Stimulated activated CD4-positive, alpha-beta T cell treated with anti-CD3 and anti-CD28 coated beads, Interleukin-4, amount 100 ng/mL, for 1 hour (primary cell): ENCODE measurements around the gene NFIA.

ENCODE experiments used
- DNase-seq: peaks from one replicate; pipeline ENCODE4 v3.0.0-alpha.2; 2020

The NFIA gene

DNA sequence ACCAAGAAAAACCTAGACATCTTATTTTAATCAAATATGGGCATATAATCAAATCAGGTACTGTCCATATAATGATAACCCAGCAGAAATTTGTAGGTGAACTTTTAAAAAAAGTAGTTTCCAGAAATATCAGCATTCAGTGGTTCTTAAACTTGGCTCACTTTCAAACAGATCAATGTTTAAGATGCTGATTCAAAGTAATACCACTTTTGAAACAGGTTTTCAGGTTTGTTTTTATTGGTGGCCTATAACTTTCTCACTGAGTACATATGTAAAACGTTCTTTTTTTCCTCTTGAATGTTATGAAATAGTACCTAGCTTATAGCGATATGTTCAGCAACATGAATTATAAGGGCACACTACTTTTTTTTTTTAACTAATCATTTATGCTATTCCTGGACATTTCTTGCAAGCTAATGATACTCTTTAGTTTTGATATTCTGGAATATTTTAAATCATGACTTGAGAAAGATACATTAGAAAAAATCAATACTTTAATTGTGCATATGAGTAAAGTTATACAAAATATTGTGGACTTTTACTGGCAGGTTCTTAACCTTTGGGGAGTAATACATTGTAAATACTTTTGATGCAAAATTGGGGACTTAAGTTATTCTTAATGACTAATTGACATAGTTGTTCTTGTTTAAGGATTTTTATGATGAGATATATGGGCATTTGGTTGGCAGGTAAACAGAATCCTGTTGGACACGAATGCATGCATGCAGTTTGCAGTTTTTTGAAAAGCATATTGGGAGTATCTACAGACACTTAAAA lies 3.0 kb downstream of the NFIA start:
- DNase-seq: no peak

DNA sequence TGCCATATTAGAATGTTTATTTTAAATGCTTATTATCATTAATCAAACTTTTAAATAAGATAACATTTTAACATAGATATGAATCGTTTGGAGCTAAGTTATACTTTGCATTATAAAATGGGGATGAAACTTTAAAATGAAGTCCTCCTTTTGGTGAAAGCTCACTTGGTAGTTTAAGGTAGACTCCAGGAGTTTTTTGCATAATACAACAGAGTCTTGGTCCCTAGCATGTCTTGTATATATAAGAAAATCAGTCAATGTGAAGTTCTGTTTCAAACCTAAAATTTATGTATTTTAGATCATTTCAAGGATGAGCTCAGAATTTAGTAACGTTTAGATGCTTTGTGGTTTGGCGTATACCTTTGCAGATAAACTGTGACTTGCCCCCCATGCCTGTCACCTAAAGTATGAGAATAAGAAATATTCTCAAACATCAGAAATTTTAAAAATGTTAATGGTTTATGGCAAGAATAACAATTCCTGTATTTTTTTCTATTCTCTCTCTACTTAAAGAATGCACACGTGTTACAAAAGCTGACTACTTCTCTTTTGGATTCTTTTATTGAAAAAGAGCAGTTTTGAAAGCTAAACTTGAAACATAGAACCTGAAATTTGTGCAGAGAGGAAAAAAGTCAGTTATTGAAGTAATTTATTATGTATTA lies 3.8 kb downstream of the NFIA start:
- no peak for DNase-seq

DNA sequence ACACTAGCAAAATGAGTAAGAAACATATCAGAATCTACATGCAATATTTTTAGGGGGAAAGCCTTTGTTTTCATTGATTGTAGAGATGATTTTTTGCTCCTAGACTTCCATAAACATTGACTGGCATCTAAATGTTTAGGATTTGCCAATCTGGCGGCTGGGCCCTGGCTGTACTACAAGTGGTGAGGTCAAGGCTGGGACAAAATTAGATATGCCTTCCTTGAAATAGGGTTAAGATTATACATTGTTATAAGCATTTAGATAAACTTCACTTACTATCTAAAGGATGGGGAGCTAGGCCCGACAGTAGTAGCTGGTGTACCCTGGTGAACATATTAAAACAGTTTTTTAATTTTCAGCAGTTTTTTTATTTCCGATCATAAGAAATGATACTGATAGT lies 5.2 kb downstream of the NFIA start:
- no peak for DNase-seq

DNA sequence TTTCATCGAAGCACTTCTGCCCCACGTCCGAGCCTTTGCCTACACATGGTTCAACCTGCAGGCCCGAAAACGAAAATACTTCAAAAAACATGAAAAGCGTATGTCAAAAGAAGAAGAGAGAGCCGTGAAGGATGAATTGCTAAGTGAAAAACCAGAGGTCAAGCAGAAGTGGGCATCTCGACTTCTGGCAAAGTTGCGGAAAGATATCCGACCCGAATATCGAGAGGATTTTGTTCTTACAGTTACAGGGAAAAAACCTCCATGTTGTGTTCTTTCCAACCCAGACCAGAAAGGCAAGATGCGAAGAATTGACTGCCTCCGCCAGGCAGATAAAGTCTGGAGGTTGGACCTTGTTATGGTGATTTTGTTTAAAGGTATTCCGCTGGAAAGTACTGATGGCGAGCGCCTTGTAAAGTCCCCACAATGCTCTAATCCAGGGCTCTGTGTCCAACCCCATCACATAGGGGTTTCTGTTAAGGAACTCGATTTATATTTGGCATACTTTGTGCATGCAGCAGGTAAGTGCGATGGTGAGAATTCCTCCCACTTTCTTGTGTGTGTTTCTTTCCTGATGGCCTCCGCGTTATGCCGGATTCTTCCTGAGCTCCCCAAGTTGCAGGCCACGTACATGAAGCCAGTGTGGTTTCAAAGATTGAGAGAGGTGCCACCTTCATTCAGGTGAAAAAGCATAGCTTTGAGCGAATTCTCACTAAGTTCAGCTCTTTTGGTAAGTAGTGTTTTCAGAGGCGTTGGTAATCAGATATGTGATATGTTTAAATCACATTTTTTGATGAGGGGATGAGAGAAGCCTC lies 6.0 kb downstream of the NFIA start:
- no peak for DNase-seq

DNA sequence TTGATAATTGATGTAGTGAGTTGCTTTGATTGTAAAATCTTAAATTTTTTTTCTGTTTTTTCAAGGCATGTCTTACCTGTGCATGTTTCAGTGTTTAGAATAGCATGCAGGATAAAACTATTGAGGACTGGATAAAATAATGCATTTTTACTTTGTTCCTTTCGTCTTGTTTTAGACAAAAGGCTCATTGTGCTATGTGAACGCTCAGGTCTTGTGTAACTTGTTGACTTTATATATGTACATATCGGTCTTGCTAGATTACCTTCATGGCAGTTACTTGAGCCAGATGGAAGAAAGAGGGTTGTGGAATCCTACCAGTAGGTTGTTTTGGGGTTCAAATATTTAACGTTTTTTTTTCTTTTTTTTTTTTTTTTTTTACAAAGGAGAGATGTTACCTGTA lies 7.0 kb downstream of the NFIA start:
- DNase-seq: no peak

DNA sequence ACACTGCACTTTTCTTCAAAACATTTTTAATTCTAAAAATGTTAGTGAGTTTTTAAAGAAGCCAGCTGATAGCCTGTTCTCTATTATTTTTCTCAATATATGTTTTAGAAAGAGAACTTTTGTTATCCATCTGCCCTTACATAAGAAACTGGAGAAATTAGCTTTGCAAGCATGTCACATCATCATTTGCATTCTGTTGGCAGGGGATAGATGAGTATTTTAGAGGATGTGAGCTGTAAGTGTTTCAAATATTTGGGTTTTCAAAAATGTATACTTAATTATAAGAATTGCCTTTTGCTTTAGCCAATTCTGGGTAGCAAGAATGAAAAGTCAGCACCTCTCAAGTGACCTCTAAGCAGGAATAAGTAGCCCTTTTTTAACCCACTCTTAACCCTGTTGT lies 7.4 kb downstream of the NFIA start:
- no peak for DNase-seq

DNA sequence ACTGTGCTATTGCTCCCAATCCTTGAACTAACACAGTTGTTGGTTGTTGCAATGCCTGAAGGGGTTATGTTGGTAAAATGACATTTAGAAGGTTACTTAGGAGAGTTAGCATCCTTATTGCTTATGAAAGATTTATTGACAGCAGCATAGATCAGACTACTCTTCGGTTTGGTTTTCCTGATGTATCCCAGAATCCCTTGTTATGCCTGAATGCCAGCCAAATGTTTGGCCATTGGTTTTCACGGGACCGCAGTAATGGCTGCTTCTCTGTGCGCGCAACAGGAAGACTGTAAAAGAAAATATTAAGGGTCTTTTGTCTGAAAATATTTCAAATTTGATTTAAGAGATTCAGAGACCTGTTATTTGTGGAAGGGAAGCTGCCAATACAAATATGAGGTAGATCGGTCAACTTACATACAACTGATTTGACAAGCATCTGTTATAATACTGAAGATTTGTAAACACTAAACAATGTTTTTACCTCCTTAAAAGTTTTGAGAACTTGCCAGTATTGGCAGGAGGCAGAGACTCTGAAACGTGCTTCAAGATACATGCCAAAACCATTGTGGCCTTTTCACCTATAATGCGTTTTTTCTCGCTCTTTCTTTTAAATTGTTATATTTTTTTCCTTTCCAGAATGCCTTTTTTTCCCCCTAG lies 8.3 kb downstream of the NFIA start:
- DNase-seq: no peak

DNA sequence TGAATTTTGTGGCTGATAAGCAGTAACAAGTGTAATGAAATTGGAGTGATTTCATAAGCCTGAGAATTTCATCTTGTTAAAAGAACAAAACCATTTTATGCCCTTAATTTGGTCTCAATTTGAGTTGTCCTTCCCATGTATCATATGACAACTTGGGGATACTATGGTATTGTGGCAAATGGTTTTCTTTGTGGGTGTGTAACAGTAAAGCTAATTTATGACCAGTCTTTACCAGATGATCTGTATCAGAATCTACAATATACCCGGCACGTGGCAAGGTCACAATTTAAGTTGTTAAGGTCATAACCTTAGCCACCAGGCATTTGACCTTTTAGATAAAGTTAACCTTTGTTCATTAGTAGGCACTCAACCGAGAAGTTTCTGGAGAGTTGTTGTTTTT lies 9.1 kb downstream of the NFIA start:
- no peak for DNase-seq

DNA sequence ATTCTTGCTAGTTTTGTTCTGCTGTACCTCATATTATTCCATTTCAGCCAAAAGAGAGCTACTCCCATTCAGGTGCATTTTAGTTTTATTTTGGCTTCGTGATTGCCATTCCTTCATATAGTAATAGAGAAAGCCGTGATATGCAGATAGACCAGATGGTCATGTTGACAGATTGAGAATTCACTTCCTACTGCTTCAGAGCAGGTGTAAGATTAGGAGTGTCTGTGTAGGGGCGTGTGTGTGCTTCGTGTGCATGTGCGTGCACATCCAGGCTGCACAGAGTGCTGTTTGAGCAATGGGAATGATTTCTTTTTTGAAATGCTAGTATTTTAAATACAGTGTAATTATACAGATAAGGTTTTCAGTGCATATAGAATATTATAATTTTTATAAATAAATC lies 10.3 kb downstream of the NFIA start:
- no peak for DNase-seq

DNA sequence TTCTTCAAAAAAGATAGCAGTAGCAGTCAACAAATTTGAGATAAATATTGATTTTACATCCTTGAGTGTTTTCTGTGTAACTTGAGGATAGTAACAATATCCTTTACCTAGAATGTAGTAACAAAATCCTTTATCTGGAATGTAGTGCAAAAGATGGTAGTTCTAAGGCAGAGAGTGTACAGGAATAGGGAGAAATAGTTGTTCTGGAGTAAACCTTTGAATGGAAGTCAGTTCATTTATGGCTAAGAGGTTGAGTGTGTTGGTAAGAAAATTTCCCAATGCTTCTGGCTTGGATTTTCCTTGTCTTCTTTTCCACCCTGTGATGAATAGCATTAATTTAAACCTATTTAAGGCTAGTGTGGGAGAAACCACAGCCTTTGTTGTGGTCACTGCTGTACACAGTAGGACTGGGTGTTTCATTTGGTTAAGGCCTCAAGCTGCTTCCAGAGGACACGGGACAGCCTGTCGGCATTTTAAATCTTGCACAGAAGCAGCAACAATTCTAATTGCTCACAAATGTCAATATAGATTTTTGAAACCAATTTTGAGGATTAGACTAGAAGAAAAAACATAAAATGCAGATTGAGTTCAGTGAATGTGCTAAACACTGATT lies 11.3 kb downstream of the NFIA start:
- DNase-seq: no peak

DNA sequence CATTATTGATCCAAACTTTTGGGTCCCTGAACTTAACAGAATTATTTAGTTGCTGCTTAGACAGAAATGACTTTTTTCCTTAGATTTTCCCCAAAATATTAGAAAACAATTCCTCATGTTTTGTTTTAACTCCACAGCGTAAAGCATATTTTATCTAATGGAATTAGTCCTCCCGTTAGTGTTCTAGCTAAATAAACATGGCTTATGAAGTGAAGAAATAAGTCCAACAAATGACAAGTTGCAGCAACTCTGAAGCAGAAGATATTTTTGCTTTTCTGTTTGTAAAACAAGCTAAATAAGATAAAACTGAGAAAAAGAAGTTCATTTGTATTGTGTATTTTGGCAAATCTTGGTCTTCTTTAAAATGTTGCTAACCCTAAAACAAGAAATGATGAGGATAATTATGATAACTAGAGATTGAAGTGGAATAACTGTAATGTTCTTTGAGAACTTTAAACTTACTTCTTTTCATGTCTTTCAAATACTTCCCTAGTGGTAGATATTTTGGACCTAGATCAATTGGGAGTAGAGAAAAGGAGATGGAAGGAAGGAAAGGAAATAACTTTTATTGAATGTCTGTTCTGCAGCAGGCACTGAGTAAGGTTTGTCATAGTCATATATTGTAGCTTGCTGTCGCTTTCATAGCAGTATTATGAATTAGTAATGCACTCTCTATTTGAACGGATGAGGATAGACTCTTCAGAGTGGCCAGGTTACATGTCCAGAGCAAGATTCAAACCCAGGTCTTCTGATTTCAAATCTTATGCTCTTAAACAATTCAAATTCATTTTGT lies 12.5 kb downstream of the NFIA start:
- DNase-seq: no peak

DNA sequence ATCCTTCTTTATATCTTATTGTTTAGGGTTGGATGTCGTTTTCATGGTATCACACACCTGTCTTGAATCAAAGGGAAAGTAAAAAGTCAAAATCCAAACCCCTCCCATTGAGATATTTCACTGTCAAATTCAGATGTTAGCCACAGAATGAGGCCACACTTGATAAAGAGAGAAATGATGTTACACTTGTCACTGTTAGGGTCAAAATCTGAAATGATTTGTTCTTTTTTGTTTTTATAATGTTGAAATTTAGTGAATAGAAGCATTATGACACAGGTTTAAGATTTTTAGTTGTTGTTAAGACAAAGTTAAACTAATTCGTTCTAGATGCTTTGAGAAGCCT lies 13.1 kb downstream of the NFIA start:
- DNase-seq: no peak

DNA sequence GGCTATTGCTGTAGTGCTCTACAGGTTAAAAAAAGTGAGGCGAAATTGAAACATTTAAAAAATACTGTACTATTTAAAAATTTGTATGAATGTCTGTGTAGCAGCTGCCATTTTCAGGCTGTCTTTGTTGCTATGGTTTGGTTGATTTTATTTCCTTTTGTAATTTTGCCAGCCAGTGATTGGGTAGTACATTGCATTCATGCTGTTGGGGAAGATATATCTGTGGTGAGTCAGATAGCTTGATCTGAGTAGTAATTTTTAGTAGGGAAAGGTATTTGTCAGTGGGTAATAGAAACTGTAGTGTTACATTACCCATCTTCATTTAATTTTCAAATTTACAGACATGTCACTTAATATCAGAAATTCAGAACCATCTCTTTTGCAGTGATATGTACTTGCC lies 15.0 kb downstream of the NFIA start:
- DNase-seq: no peak

DNA sequence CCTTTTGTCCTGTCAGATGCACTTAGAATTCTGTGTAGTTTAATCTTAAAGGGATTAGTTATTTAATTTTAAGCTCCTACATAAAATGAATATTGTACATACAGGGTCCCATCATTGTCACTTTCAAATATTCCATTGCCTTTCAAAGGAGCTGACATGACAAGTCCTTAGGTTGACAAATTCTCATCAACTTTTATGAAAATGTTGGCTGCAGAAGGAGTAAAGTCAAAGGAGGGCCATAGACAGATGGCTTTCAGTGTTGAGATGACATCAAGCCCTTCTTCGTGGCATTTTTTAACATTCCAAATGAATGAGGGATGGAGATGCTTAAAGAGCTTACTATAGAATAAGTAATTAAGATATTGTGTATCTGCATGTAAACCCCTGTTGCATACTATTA lies 15.4 kb downstream of the NFIA start:
- no peak for DNase-seq

DNA sequence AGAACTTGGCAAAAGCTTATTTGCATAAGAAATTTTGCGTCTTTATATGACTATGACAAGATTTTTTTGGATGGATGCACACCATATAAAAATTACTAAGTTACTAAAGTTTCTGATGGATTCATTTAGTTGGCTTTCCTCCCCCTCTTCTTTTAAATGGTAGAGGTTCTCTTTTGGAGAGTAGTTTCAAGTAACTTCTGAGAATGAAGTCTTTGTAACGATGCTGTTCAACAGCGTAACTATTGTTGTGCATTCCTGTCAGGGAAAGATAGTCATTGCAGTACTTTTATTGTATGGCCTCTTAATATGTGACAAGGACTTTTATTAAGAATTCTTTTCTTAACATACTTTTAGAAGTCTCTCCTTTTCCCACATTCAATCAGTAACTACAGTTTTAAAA lies 16.0 kb downstream of the NFIA start:
- no peak for DNase-seq

DNA sequence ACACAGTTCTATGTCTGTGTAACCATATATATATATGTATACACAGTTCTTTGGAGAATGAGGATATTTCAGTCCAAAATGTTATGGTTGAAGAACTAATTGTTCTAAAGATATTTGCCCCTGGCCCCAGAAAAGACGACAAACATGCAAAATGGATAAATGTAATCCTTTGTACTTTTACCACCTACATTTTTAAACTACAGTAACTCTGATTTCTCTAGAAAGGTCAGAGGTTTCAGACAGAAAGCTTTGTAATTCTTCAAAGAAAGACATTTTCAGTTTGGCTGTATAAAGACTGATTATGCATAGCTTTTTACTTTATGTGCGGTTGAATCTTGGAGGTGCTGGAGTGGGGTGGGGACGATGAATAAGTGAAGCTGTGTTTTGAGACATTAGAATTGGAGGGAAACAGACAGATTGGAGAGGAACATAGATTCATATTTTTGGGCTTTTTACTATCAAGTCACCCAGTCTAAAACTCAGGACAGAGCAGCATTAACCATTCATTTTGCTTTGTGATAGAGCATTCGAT lies 16.6 kb downstream of the NFIA start:
- DNase-seq: no peak

DNA sequence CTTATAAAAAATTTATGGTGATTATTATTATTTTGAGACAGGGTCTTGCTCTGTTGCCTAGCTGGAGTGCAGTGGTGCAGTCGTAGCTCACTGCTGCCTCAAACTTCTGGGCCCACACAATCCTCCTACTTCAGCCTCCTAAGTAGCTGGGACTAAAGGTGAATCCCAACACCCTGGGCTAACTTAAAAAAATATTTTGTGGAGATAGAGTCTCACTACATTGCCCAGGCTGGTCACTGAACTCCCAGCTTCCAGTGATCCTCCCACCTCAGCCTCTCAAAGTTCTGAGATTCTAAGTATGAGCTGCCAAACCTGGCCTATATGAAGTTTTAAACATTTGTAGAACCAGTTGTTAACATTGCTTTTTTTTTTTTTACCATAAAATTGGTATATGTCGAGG lies 18.2 kb downstream of the NFIA start:
- no peak for DNase-seq

DNA sequence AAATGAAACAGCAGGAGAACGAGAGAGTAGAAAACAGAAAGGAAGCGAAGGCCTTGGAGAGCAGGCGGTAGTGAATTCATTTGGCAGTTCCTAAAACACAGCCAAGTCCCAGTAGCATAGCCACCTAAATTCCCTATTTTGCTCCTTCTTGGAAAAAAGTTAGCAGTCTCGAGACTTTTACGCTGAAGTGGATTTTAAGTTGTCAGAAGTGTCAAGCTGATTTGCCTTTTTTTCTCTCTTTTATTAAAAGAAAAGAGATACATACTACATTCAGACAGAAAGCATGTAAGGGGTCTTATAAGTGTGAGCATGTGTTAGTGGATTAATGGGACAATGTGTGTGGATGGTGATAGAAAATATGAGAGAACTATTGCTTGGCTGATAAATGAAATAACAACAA lies 19.2 kb downstream of the NFIA start:
- no peak for DNase-seq

DNA sequence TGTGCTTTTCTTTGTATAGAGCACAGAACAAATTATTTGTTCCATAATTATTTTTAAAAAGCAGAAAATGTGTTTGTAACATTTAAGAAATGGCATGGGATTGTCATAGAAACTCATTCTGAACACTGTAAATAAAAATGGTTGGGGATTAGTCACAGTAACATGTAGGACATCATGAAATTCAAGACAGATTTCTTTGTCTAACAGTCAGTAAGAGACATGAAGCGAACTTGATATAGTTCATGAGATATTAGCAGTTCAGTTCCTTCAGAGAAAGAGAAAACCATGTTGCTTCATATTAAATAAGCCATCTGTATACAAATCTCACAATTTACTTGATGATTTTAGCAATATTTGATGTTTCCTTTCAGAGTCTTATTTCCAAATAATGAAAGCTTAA lies 19.7 kb downstream of the NFIA start:
- no peak for DNase-seq

DNA sequence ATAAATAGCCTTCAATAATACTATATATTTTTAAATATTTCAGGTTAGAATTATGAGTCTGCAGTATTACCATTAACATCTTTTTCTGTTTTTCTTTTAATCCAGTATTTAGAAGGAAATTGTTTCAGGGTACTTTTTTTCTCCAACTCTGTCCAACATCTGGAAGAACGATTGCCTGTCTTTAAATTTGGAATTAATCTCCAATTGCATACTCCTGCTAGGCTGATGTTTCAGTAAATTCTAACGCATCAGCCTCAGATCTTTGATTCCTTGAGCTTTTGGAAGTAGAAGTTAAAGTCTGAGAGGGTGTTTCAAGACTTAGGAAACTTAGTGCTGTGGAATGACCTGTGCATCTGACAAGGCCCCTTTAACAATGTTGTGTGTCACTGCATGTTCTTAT lies 20.3 kb downstream of the NFIA start:
- no peak for DNase-seq

DNA sequence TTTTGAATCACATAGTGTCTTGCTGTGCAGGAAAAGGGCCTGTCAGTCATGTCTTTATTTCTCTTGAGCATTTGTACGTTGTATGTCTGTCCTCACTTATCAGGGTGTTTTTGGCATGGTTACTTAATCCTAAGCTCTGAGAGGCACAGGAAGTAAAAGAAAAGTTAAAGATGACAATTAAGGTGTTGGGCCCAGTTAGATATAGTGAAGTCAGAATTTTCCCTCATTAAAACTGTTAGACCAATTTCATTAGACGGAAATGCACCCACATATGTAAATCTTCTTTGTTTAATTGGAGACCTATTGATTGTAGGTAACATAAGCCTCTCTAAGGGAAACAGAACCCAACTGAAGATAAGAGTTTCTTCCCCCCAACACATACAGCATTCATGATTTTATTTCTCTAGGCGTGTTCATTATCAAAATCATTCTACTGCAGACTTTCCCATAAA lies 21.9 kb downstream of the NFIA start:
- DNase-seq: no peak

DNA sequence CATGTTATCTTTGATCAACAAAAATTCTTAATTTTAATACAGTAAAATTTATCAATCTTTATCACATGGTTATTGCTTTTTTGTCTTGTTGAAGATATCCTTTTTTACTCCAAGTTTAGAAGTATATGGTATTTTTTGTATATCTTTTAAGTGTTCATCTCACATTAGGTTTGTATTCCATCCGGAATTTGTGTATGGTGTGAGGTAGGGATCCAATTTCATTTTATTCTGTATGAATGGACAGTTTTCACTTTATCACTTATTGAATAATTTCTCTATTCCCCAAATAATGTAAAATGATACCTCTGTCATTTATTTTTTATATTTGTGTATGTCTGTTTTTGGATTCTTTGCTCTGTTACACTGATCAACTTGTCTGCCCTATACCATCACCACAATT lies 25.3 kb downstream of the NFIA start:
- DNase-seq: no peak
